Ovary (tissue), 9 donors: Measurements from ENCODE around the gene H2AZ2. TPM values are rescaled to one million over a fixed set of nuclear protein-coding genes. Genes with fewer than 3 reads are reported as not detected.

ENCODE experiments used
- DNase-seq, 5 donors: peaks; one replicate each; pipeline ENCODE4 v3.0.0-alpha.2; 2019 to 2020
- H3K27ac ChIP-seq, 2 donors: fragments of 200-600 bp; one replicate each; pipeline versions ENCODE4 v1.5.1 to v1.8.0; 2019 to 2022
- H3K27me3 ChIP-seq: fragments of 200-600 bp; one replicate; pipeline ENCODE4 v1.8.0; 2022
- H3K36me3 ChIP-seq: fragments of 200-600 bp; sonication (generic); one replicate; pipeline ENCODE4 v1.5.1; 2019
- H3K4me1 ChIP-seq: one replicate; pipeline ENCODE4 v1.8.1; 2013; ENCODE audit warnings: mild to moderate bottlenecking, moderate library complexity; ENCODE audit not compliant: insufficient read depth
- H3K4me3 ChIP-seq: fragments of 200-600 bp; sonication (generic); one replicate; pipeline ENCODE4 v1.5.1; 2017
- H3K9me3 ChIP-seq, 2 donors: fragments of 200-600 bp in 1 of 2; sonication (generic) in 1 of 2; one replicate each; pipeline versions ENCODE4 v1.5.1 to v1.8.1; 2013 to 2019; ENCODE audit warnings: mild to moderate bottlenecking in 1 of 2, moderate library complexity in 1 of 2
- EP300 ChIP-seq: sonication (generic); formaldehyde crosslinking; IDR thresholded peaks from one replicate; pipeline ENCODE4 v1.6.1; 2017; ENCODE audit warnings: antibody characterized with exemption
- POLR2A ChIP-seq: fragments of 450-650 bp; IDR thresholded peaks from one replicate; pipeline ENCODE4 v1.6.1; 2017; ENCODE audit warnings: antibody characterized with exemption, mild to moderate bottlenecking, moderate library complexity
- WGBS, 3 donors: extraction: QIAGEN DNeasy Blood & Tissue Kit in 1 of 3; methylation state at CpG; one replicate each; pipeline versions ENCODE4 v1.1.5 to v1.1.7; 2013 to 2017; 5-methylcytosine and 5-hydroxymethylcytosine counted together
- intact Hi-C, 4 donors: fragments of 100-400 bp; cut with DNase I; formaldehyde crosslinking; loops; one replicate each; pipeline versions ENCODE4 v1.11.0 to v1.15.1; 2022 to 2023
- polyA plus RNA-seq, 2 donors: library from polyadenylated mRNA; stranded (reverse); fragments of 200-250 nt in 1 of 2; fragments of 350-450 nt in 1 of 2; fragmentation: Illumina TruSeq in 1 of 2; extraction: RNeasy Lipid Tissue Mini Kit (QIAGEN cat#74804) in 1 of 2; gene quantifications; one replicate each; pipeline ENCODE4 v1.2.3, GENCODE V29; 2013 to 2014
- total RNA-seq, 7 donors: library from RNA; depleted of rRNA in 2 of 7; stranded (reverse); fragments of >200 nt in 2 of 7; fragmentation: NEBNext Ultra II Directional in 3 of 7; extraction: Animal tissue kit (Norgen Biotek cat#: 25700) in 3 of 7; gene quantifications; one replicate each; pipeline versions ENCODE4 v1.1.0 to v1.2.4, GENCODE V29; 2016 to 2023
- TF ChIP-seq, protein P1 (sequence below), 3 donors: fragments of 450-650 bp in 2 of 3; fragments of 200-600 bp in 1 of 3; IDR thresholded peaks; one replicate each; pipeline versions ENCODE4 v1.5.1 to v1.8.0; 2016 to 2022; ENCODE audit warnings: antibody characterized with exemption in 3 of 3, mild to moderate bottlenecking in 1 of 3
- donor health status: DM: no; HTN: no; CAD: no; lungs with moderate emphysema.
- donor health status: DM: no; HTN: no; CAD: no.
- donor health status: Bipolar disorder and iron deficiency.
- donor health status: DM: yes; HTN: yes; CAD: no.
- donor health status: DM: no; HTN: no; CAD: no.
- donor health status: DM: yes; HTN: yes; CAD: no.

Gene H2AZ2
- total and polyA plus RNA-seq, 9 donors = 70.7 to 154 (median 119) TPM

DNA sequence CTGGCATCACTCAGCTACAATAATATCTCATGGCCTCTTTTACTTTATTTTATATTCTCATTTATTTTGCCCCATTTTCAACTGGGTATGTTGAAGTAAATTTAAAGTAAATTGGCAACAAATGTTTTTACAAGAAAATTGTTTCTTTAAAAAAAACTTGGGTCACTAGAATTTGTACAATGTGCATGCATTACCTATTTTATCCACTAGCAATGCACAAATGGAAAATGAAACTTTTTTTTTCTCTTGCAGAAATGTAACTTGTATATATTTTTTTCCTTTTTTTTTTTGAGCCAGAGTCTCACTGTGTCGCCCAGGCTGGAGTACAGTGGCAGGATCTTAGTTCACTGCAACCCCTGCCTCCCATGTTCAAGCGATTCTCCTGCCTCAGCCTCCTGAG lies 10.3 kb upstream of the H2AZ2 start:
- no peaks in the 10 kb centered on the region for H3K36me3 ChIP-seq
- WGBS, 3 donors = 57 to 63% (median 62%) methylated on average over 2 of the region's 2 CpGs
- H3K4me1 ChIP-seq = peaks cover 1% of the 10 kb centered on the region
- TF ChIP-seq EP300 = no peak
- no peak for DNase-seq
- H3K4me3 ChIP-seq = no peak overlapping the region
- intact Hi-C loops = loop anchor here in 2 of 4 donors (5.0 kb wide), 2 partner anchors 274 to 279 kb away; no protein-coding TSS in a partner anchor
- no peak overlapping the region for H3K27ac ChIP-seq
- no peaks in the 10 kb centered on the region for H3K27me3 ChIP-seq
- no peaks in the 10 kb centered on the region for H3K9me3 ChIP-seq

DNA sequence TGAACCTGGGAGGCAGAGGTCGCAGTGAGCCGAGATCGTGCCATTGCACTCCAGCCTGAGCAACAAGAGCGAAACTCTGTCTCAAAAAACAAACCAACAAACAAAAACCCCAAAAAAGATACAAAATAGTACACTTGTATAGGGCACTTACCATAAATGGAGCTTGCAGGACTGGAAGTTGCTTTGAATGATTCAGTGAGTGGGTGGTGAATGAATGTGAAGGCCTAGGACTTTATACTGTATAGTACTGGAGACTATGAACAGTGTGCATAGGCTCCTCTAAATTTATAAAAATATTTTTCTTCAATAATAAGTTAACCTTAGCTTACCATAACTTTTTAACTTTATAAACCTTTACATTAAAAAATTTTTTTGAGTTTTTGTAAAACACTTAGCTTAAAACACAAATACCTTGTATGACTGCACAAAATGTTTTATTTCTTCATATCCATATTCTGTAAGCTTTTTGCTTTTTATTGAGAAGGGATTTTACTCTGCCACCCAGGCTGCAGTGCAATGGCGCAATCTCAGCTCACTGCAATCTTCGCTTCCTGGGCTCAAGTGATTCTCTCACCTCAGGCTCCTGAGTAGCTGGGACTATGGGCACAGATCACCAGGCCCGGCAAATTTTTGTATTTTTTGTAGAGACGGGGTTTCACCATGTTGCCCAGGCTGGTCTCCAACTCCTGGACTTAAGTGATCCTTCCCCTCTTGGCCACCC lies 6.9 kb upstream of the H2AZ2 start:
- Histone ChIP-seq H3K9me3 (no peaks in the 10 kb centered on the region), H3K36me3 (no peaks in the 10 kb centered on the region), H3K4me1 (peaks cover 1% of the 10 kb centered on the region), H3K4me3 (no peak overlapping the region), H3K27ac (no peak overlapping the region), H3K27me3 (no peaks in the 10 kb centered on the region)
- TF ChIP-seq, protein P1, sequence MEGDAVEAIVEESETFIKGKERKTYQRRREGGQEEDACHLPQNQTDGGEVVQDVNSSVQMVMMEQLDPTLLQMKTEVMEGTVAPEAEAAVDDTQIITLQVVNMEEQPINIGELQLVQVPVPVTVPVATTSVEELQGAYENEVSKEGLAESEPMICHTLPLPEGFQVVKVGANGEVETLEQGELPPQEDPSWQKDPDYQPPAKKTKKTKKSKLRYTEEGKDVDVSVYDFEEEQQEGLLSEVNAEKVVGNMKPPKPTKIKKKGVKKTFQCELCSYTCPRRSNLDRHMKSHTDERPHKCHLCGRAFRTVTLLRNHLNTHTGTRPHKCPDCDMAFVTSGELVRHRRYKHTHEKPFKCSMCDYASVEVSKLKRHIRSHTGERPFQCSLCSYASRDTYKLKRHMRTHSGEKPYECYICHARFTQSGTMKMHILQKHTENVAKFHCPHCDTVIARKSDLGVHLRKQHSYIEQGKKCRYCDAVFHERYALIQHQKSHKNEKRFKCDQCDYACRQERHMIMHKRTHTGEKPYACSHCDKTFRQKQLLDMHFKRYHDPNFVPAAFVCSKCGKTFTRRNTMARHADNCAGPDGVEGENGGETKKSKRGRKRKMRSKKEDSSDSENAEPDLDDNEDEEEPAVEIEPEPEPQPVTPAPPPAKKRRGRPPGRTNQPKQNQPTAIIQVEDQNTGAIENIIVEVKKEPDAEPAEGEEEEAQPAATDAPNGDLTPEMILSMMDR (IDR thresholded peaks at IDR 0.05) = no peak
- TF ChIP-seq EP300 (no peak), POLR2A (no peak)
- no peak for DNase-seq
- intact Hi-C loops = loop anchor here in 2 of 4 donors (5.0 kb wide), 2 partner anchors 277 to 282 kb away; no protein-coding TSS in a partner anchor
- 89 to 91% (median 89%) methylated on average over 8 of the region's 8 CpGs for WGBS, 3 donors

GRCh38 chr7:44853391-44853790 lies 5.5 kb upstream of the H2AZ2 start:
- WGBS, 3 donors = 80 to 88% (median 86%) methylated on average over 3 of the region's 3 CpGs
- Histone ChIP-seq H3K4me1 (peaks cover 3% of the 10 kb centered on the region), H3K27me3 (no peaks in the 10 kb centered on the region), H3K36me3 (no peaks in the 10 kb centered on the region), H3K4me3 (no peak overlapping the region), H3K27ac (no peak overlapping the region), H3K9me3 (no peaks in the 10 kb centered on the region)
- no peak for DNase-seq
- intact Hi-C loops = no loop called here
- TF ChIP-seq, protein P1 (IDR thresholded peaks at IDR 0.05) = no peak
- no peak for TF ChIP-seq EP300
- TF ChIP-seq POLR2A = no peak

DNA sequence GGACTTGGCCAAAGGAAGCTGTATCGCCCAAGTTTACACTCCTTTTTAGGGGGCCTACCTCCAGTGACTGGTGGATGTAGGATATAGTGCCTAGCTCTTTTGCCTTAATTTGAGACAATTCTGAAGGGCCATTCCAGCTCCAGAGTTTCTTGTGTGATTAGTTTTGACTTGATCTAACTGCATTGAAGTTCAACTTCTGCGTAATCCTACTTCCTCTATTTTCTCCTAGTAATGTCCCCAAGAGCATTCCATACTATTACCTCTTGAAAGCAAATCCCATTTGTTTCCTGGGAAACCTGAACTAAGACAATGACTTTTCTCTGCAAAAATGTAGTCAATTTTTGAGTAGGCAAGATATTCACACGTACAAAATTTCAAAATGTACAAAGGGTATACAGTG lies 4.7 kb upstream of the H2AZ2 start:
- DNase-seq = no peak
- no peaks in the 10 kb centered on the region for H3K27me3 ChIP-seq
- H3K27ac ChIP-seq = no peak overlapping the region
- H3K9me3 ChIP-seq = no peaks in the 10 kb centered on the region
- no peaks in the 10 kb centered on the region for H3K36me3 ChIP-seq
- TF ChIP-seq, protein P1 (IDR thresholded peaks at IDR 0.05) = no peak
- TF ChIP-seq POLR2A (no peak), EP300 (no peak)
- 78 to 92% (median 84%) methylated on average over 3 of the region's 3 CpGs for WGBS, 3 donors
- no peak overlapping the region for H3K4me3 ChIP-seq
- intact Hi-C loops = no loop called here
- H3K4me1 ChIP-seq = peaks cover 3% of the 10 kb centered on the region

DNA sequence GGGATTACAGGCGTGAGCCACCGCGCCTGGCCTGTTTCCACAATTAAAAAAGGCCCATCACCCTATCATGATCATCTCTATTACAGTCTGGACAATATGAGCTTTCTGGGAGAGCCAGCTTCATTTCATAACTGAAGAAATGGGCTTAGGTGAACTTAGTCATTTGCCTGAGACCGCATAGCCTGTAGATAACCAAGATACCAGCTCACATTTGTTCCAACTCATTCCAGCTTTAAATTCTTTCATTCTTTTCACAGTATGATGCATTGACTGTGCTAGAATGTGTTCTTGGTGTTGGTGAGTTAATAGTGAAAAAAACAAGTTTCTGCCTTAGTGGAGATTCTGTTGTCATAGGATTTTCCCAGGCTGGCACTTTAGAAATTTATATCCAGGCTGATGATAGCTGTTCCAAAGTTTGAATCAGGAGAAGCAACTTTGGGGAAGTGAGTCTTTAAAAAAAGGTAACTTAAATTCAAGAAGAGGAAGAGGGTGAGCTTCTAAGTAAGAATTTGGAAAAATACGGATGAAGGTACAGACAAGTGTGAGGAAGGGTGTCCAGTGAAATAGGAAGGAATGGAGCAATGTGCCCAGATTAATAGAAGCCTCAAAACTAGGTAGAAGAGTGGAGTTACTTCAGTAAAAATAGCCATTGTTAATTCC lies 2.1 kb upstream of the H2AZ2 start:
- Histone ChIP-seq H3K27ac (no peak overlapping the region), H3K4me3 (no peak overlapping the region), H3K36me3 (no peaks in the 10 kb centered on the region), H3K9me3 (no peaks in the 10 kb centered on the region), H3K27me3 (no peaks in the 10 kb centered on the region), H3K4me1 (peaks cover 4% of the 10 kb centered on the region)
- 77 to 88% (median 84%) methylated on average over 5 of the region's 5 CpGs for WGBS, 3 donors
- intact Hi-C loops = loop anchor here in 3 of 4 donors (5.0 to 10.0 kb wide), 4 partner anchors 53 to 355 kb away; partner anchors contain the start of genes NUDCD3 (in 1 of the 3), PPIA (in 1 of the 3), TMED4 (in 1 of the 3) and ZMIZ2 (in 1 of the 3)
- no peak for TF ChIP-seq POLR2A
- TF ChIP-seq, protein P1 (IDR thresholded peaks at IDR 0.05) = no peak
- TF ChIP-seq EP300 = no peak
- no peak for DNase-seq
